Ishikawa (cell line): ENCODE results near the gene PDK1.

Source experiments
- CEBPB ChIP-seq: IDR thresholded peaks from 2 replicates; pipeline ENCODE4 v1.6.1; 2012
- CREB1 ChIP-seq: IDR thresholded peaks from 2 replicates; pipeline ENCODE4 v1.6.1; 2012; ENCODE audit warnings: low read depth
- NFIC ChIP-seq: IDR thresholded peaks from 2 replicates; pipeline ENCODE4 v1.6.1; 2012
- REST ChIP-seq: IDR thresholded peaks from 2 replicates; pipeline ENCODE4 v1.6.1; 2012; ENCODE audit warnings: low read depth, mild to moderate bottlenecking
- TAF1 ChIP-seq: IDR thresholded peaks from 2 replicates; pipeline ENCODE4 v1.6.1; 2012; ENCODE audit warnings: low read depth, mild to moderate bottlenecking
- TCF12 ChIP-seq: IDR thresholded peaks from 2 replicates; pipeline ENCODE4 v1.6.1; 2012; ENCODE audit warnings: low read depth
- USF1 ChIP-seq: IDR thresholded peaks from 2 replicates; pipeline ENCODE4 v1.6.1; 2012
- YY1 ChIP-seq: IDR thresholded peaks from 2 replicates; pipeline ENCODE4 v1.6.1; 2012; ENCODE audit warnings: low read depth

GRCh38 chr2:172627181-172627580 lies 71.3 kb downstream of the PDK1 start:
- TF ChIP-seq TAF1 = no peak
- no peak for TF ChIP-seq CEBPB
- no peak for TF ChIP-seq TCF12
- no peak for TF ChIP-seq USF1
- TF ChIP-seq CREB1 = no peak
- TF ChIP-seq REST = no peak
- no peak for TF ChIP-seq YY1
- TF ChIP-seq NFIC = no peak
